Measurements from ENCODE around the gene HRH3.
A peak's percentile ranks its signal among the peaks of the same experiment; 100 is the strongest.

The HRH3 gene

GRCh38 chr20:62229667-62230066 lies 9.6 kb upstream of the HRH3 start:
- DNase-seq (ENCODE audit: low spot score): no peak

GRCh38 chr20:62228982-62229545 lies 9.0 kb upstream of the HRH3 start:
- no peak for DNase-seq (ENCODE audit: low spot score)

- no peak for DNase-seq (ENCODE audit: low spot score)
Observed at GRCh38 chr20:62227977-62228958, 8.2 kb upstream of the HRH3 start.

- DNase-seq (ENCODE audit: low spot score): no peak
Observed at GRCh38 chr20:62227591-62227976, 7.5 kb upstream of the HRH3 start.

GRCh38 chr20:62226707-62227590 lies 6.9 kb upstream of the HRH3 start:
- DNase-seq (ENCODE audit: low spot score): no peak

- no peak for DNase-seq (ENCODE audit: low spot score)
Observed at GRCh38 chr20:62225820-62226635, 6.0 kb upstream of the HRH3 start.

GRCh38 chr20:62225026-62225425 lies 4.9 kb upstream of the HRH3 start:
- DNase-seq (ENCODE audit: low spot score): no peak

- no peak for DNase-seq (ENCODE audit: low spot score)
Observed at GRCh38 chr20:62224113-62224855, 4.2 kb upstream of the HRH3 start.

- DNase-seq (ENCODE audit: low spot score): no peak
Observed at GRCh38 chr20:62223571-62223970, 3.5 kb upstream of the HRH3 start.

- DNase-seq (ENCODE audit: low spot score): no peak
Observed at GRCh38 chr20:62222972-62223371, 2.9 kb upstream of the HRH3 start.

- DNase-seq (ENCODE audit: low spot score): no peak
Observed at GRCh38 chr20:62222266-62222850, 2.3 kb upstream of the HRH3 start.

GRCh38 chr20:62220666-62221568 lies 839 bp upstream of the HRH3 start:
- DNase-seq (ENCODE audit: low spot score): no peak

- DNase-seq (ENCODE audit: low spot score): peak; percentile 41
Observed at GRCh38 chr20:62219101-62219991, 732 bp downstream of the HRH3 start.

- no peak for DNase-seq (ENCODE audit: low spot score)
Observed at GRCh38 chr20:62217913-62218773, 1.9 kb downstream of the HRH3 start.

GRCh38 chr20:62216636-62217566 lies 3.2 kb downstream of the HRH3 start:
- no peak for DNase-seq (ENCODE audit: low spot score)

GRCh38 chr20:62215991-62216635 lies 4.0 kb downstream of the HRH3 start:
- DNase-seq (ENCODE audit: low spot score): no peak

Data from AG20443 (cell line).